NT2/D1 (cell line): ENCODE results near the gene RASL12.
"Not testable (repeated sequence)": the region's sequence is repeated elsewhere in the genome, so short reads cannot be mapped to it uniquely, and the experiment has no call there.

ENCODE experiments used
- DNase-seq: peaks from one replicate; pipeline ENCODE4 v3.0.0-alpha.2; 2011; ENCODE audit warnings: low read depth, low spot score
- H3K27me3 ChIP-seq: 2 replicates; pipeline ENCODE4 v1.6.0; 2011; ENCODE audit warnings: mild to moderate bottlenecking; ENCODE audit not compliant: insufficient read length, insufficient read depth
- H3K36me3 ChIP-seq: 2 replicates; pipeline ENCODE4 v1.6.1; 2011; ENCODE audit warnings: mild to moderate bottlenecking, low read length, mixed read lengths; ENCODE audit not compliant: insufficient read depth, insufficient read length
- H3K4me1 ChIP-seq: 2 replicates; pipeline ENCODE4 v1.5.1; 2011; ENCODE audit not compliant: insufficient read depth, insufficient read length
- H3K4me3 ChIP-seq: 2 replicates; pipeline ENCODE4 v1.5.1; 2011; ENCODE audit warnings: low read depth; ENCODE audit not compliant: insufficient read length
- H3K9ac ChIP-seq: 2 replicates; pipeline ENCODE4 v1.6.0; 2011; ENCODE audit warnings: low read depth; ENCODE audit not compliant: insufficient read length
- H3K9me3 ChIP-seq: 2 replicates; pipeline ENCODE4 v1.5.1; 2011; ENCODE audit warnings: mild to moderate bottlenecking, low read length; ENCODE audit not compliant: insufficient read depth
- SUZ12 ChIP-seq: IDR thresholded peaks from 2 replicates; pipeline ENCODE4 v1.6.1; 2011; ENCODE audit not compliant: insufficient read length, insufficient read depth; ENCODE audit errors: extremely low read depth
- YY1 ChIP-seq: IDR thresholded peaks from 2 replicates; pipeline ENCODE4 v1.6.1; 2011; ENCODE audit not compliant: insufficient read length, insufficient read depth
- ZNF274 ChIP-seq: IDR thresholded peaks from 2 replicates; pipeline ENCODE4 v1.6.1; 2011; ENCODE audit warnings: mild to moderate bottlenecking, low read depth, low read length

RASL12 gene

DNA sequence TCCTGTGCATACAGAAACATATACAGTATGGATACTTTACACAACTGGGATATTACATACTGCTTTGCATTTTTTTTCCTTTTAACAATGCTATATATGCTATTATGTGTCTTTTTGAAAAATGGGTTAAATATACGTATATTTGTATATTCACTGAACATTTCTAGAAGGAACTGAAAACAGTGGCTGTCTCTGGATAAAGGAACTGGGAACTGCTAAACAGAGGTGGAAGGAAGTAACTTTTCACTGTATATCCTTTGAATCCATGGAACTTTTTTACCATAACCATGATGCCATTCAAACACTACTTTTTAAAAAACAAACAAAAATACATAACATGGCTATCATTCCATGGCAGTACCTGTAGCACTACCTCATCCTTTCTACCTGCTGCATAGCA lies 40.2 kb downstream of the RASL12 start:
- no peak for DNase-seq
- TF ChIP-seq SUZ12 (no peak), YY1 (no peak), ZNF274 (no peak)

DNA sequence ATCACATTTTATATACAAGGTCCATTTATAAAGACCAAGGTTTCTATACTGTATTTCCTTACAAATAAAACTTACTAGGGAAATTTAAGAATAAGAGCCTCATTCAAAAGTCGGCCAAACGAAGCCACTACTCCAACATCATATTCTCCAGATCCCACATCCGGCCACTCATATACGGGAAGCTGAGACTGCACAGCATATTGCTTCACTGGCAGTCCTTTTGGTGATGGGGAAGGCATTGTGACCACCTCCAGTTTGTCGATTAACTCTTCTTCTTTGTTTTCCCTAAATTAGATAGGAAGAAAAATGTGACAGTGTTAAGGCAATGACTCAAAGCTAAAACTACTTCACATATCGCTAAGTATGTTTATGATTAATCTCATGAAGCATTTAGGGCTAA lies 41.0 kb downstream of the RASL12 start:
- Histone ChIP-seq H3K4me3 (no peak overlapping the region), H3K9me3 (no peaks in the 10 kb centered on the region), H3K36me3 (peaks cover 31% of the 10 kb centered on the region), H3K4me1 (peaks cover 2% of the 10 kb centered on the region), H3K9ac (no peak overlapping the region), H3K27me3 (no peaks in the 10 kb centered on the region)
- no peak for DNase-seq
- no peak for TF ChIP-seq YY1

More for the DNA sequence above, 40.2 kb downstream of the RASL12 start:
- peaks cover 30% of the 10 kb centered on the region for H3K36me3 ChIP-seq
- H3K9me3 ChIP-seq: no peaks in the 10 kb centered on the region
- no peak overlapping the region for H3K9ac ChIP-seq
- peaks cover 2% of the 10 kb centered on the region for H3K4me1 ChIP-seq
- H3K27me3 ChIP-seq: no peaks in the 10 kb centered on the region
- no peak overlapping the region for H3K4me3 ChIP-seq

DNA sequence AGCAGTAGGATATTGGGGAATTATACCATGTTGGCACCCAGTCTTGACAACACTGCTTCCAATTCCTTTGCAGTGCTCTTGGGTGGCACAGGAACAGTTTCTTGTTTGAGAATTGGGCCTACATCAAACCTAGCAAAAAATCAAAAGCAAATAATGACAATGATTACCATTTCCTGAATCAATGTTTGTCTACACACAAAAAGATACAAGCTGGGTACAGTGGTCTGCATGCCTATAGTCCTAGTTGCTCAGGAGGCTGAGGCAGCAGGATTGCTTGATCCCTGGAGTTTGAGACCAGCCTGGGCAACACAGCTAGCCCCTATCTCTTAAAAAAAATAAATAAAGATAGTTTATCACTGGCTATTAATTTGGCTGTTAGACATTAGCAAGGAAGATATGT lies 46.3 kb downstream of the RASL12 start:
- H3K36me3 ChIP-seq: peaks cover 71% of the 10 kb centered on the region
- no peaks in the 10 kb centered on the region for H3K27me3 ChIP-seq
- no peak overlapping the region for H3K4me3 ChIP-seq
- H3K4me1 ChIP-seq: no peaks in the 10 kb centered on the region
- H3K9ac ChIP-seq: no peak overlapping the region
- H3K9me3 ChIP-seq: no peaks in the 10 kb centered on the region
- TF ChIP-seq ZNF274: no peak
- no peak for TF ChIP-seq SUZ12
- no peak for TF ChIP-seq YY1
- DNase-seq: no peak

DNA sequence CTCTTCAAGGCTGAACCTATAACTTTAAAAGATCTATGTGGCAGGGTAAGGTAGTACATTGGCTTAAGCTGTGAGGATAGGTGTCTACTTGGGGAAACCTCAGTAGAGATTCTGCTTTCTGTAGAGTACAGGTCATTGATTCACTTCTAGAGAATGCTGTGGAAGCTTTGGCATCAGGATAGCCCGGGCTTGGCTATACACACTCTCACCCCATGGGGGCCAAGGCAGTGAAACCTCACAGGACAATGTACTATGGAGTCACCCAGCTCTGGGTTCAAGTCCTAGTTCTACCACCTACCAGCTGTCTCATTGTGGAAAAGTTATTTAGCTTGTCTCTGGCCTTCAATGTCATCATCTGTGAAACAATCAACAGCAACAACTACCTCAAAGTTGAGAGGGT lies 47.4 kb downstream of the RASL12 start:
- TF ChIP-seq ZNF274 (no peak), YY1 (no peak), SUZ12 (no peak)
- no peak for DNase-seq
- no peaks in the 10 kb centered on the region for H3K27me3 ChIP-seq
- H3K9me3 ChIP-seq: no peaks in the 10 kb centered on the region
- H3K4me1 ChIP-seq: no peaks in the 10 kb centered on the region
- H3K36me3 ChIP-seq: peaks cover 70% of the 10 kb centered on the region
- H3K9ac ChIP-seq: no peak overlapping the region
- no peak overlapping the region for H3K4me3 ChIP-seq

DNA sequence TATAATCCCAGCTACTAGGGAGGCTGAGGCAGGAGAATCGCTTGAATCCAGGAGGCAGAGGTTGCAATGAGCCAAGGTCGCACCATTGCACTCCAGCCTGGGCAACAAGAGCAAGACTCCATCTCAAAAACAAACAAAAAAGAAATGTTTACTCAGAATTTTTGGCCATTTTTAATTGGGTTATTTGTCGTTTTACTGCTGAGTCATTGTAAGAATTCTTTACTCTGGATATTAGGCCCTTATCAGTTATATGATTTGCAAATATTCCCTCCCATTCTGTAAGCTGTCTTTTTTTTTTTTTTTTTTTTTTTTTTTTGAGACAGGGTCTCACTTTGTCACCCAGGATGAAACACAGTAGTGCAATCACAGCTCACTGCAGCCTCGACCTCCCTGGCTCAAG lies 56.6 kb downstream of the RASL12 start:
- H3K27me3 ChIP-seq, DNase-seq, H3K4me1 ChIP-seq, H3K9ac ChIP-seq, H3K4me3 ChIP-seq: not testable (repeated sequence)
- peaks cover 54% of the 10 kb centered on the region for H3K36me3 ChIP-seq
- H3K9me3 ChIP-seq: peaks cover 14% of the 10 kb centered on the region

DNA sequence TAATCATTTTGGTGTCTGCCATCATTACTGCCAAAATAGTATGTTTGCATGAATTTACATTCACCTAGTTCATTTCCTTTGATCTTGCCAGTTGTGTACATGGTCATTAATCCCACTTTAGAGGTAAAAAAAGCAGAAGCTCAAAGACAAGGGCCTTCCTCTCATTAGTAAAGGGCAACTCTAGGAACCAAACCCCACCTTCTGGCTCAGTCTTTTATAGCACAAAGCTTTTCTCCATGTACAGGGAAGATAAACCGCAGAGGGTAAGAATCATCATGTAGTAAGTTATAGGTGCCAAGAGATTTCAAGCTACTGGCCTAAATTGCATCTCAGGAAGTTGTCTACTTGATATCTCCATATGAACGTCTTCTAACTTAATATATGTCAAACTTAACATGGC lies 58.8 kb downstream of the RASL12 start:
- no peak for DNase-seq
- Histone ChIP-seq H3K9ac (no peak overlapping the region), H3K4me1 (no peaks in the 10 kb centered on the region), H3K27me3 (no peaks in the 10 kb centered on the region), H3K36me3 (peaks cover 50% of the 10 kb centered on the region), H3K4me3 (no peak overlapping the region), H3K9me3 (peaks cover 12% of the 10 kb centered on the region)
- TF ChIP-seq ZNF274: no peak
- no peak for TF ChIP-seq YY1
- no peak for TF ChIP-seq SUZ12

DNA sequence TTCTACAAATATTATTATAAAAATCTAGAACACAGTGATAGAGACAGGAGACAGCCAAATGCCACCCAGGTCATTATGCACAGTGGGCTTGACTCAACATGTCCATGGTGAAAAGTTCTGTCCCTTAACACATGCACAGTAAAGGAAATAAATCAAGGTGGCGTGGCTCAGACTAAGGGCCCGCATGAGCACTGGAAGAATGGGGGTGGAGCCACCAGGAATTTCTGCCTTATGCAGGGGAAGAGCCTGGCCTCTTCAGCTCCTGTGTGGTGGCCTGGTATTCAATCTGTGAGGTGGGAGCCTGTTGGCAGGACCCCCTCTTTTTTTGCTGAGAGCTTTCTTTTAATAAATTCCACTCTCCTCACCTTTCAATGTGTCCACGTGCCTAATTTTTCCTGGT lies 60.9 kb downstream of the RASL12 start:
- Histone ChIP-seq H3K27me3 (no peaks in the 10 kb centered on the region), H3K9ac (no peak overlapping the region), H3K9me3 (no peaks in the 10 kb centered on the region), H3K36me3 (peaks cover 39% of the 10 kb centered on the region), H3K4me1 (no peaks in the 10 kb centered on the region), H3K4me3 (no peak overlapping the region)
- DNase-seq: no peak
- TF ChIP-seq SUZ12: no peak
- TF ChIP-seq ZNF274: no peak
- TF ChIP-seq YY1: no peak

DNA sequence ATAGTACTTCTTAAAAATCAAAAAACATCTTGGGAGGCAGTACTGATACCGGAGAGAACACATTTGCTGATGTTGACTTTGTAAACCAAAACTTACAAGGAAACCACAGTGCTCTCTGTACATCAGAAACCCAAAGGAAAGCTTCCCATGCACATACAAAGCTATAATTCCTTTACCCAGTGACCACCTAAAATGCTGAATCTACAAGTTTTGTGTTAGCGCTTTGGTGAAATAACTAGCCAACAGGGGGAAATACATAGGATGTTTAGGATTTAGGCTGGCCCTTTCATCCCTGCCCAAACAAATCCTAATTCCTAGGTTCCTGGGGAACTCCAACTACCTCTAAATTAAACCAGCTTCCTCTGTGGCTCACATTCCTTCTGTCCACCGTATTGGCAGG lies 62.8 kb downstream of the RASL12 start:
- no peaks in the 10 kb centered on the region for H3K4me1 ChIP-seq
- no peak for DNase-seq
- H3K9me3 ChIP-seq: no peaks in the 10 kb centered on the region
- no peaks in the 10 kb centered on the region for H3K27me3 ChIP-seq
- no peak overlapping the region for H3K4me3 ChIP-seq
- TF ChIP-seq SUZ12: no peak
- no peak for TF ChIP-seq ZNF274
- TF ChIP-seq YY1: no peak
- H3K9ac ChIP-seq: no peak overlapping the region
- H3K36me3 ChIP-seq: peaks cover 34% of the 10 kb centered on the region
